Activated CD8-positive, alpha-beta T cell treated with anti-CD3 and anti-CD28 coated beads for 36 hours (primary cell): Measurements from ENCODE around the gene RSBN1L. TPM values are rescaled to one million over a fixed set of nuclear protein-coding genes. Genes with fewer than 3 reads are reported as not detected.
A peak's percentile ranks its signal among the peaks of the same experiment; 100 is the strongest.

Experiments used
- ATAC-seq: fragments of 200-7000 bp; cut with Tn5 transposase; one replicate; pipeline ENCODE4 v1.10.0; 2021; ENCODE audit warnings: mild to moderate bottlenecking, moderate library complexity
- CTCF ChIA-PET: fragments of 350-600 bp; sonication (Branson Sonifier 250); formaldehyde crosslinking; loops from one replicate; lab custom pipeline; 2021; ENCODE audit warnings: antibody characterized with exemption; lab: Charles Lee
- POLR2A ChIA-PET: fragments of 350-600 bp; sonication (Branson Sonifier 250); formaldehyde crosslinking; loops from one replicate; lab custom pipeline; 2021; ENCODE audit warnings: antibody characterized with exemption; lab: Charles Lee
- DNase-seq: peaks from one replicate; pipeline ENCODE4 v3.0.0-alpha.2; 2020
- H3K27ac Mint-ChIP-seq: one replicate; pipeline ENCODE4 v1.8.0; 2021; ENCODE audit warnings: mild to moderate bottlenecking, mixed read lengths
- H3K27me3 Mint-ChIP-seq: one replicate; pipeline ENCODE4 v1.8.0; 2021; ENCODE audit warnings: mixed read lengths
- H3K36me3 Mint-ChIP-seq: one replicate; pipeline ENCODE4 v1.8.0; 2021; ENCODE audit warnings: low read depth, mixed read lengths
- H3K4me1 Mint-ChIP-seq: one replicate; pipeline ENCODE4 v1.8.0; 2021; ENCODE audit warnings: low read depth, mixed read lengths
- H3K4me3 Mint-ChIP-seq: one replicate; pipeline ENCODE4 v1.8.0; 2021; ENCODE audit warnings: mild to moderate bottlenecking, moderate library complexity, mixed read lengths
- H3K9me3 Mint-ChIP-seq: one replicate; pipeline ENCODE4 v1.8.0; 2021; ENCODE audit warnings: mixed read lengths
- CTCF ChIP-seq: fragments of 200-600 bp; IDR thresholded peaks from one replicate; pipeline ENCODE4 v1.8.0; 2022; ENCODE audit warnings: antibody characterized with exemption, mild to moderate bottlenecking
- intact Hi-C: fragments of 100-400 bp; cut with micrococcal nuclease; formaldehyde crosslinking; loops from one replicate; pipeline ENCODE4 v1.10.0; 2022
- total RNA-seq, 2 experiments: library from RNA; stranded (reverse); gene quantifications; one replicate each; pipeline ENCODE4 v1.2.3, GENCODE V29; 2021

RSBN1L gene
- total RNA-seq, 2 experiments from 2014 or later = 16.5 to 21.9 TPM

- Mint-ChIP-seq H3K36me3 (peaks cover 27% of the 10 kb centered on the region), H3K27ac (no peak overlapping the region), H3K4me3 (no peak overlapping the region), H3K27me3 (no peaks in the 10 kb centered on the region), H3K4me1 (peaks cover 51% of the 10 kb centered on the region), H3K9me3 (peaks cover 17% of the 10 kb centered on the region)
- ATAC-seq = no peak
- POLR2A ChIA-PET = no interaction called here
- CTCF ChIA-PET = interaction anchor here (1.3 kb wide), 1 partner anchor 176 kb away, joined by 5 read pairs; no protein-coding TSS in a partner anchor
- DNase-seq = no peak
- intact Hi-C loops = no loop called here
- TF ChIP-seq CTCF = no peak
These were observed 131.7 kb downstream of the RSBN1L start for GRCh38 chr7:77827999-77828398.

- H3K27ac Mint-ChIP-seq = no peak overlapping the region
- TF ChIP-seq CTCF = no peak
- peaks cover under 1% of the 10 kb centered on the region for H3K9me3 Mint-ChIP-seq
- H3K4me3 Mint-ChIP-seq = no peak overlapping the region
- H3K36me3 Mint-ChIP-seq = peaks cover 9% of the 10 kb centered on the region
- H3K4me1 Mint-ChIP-seq = peaks cover 48% of the 10 kb centered on the region
- ATAC-seq (no peak), DNase-seq (no peak)
- intact Hi-C loops = no loop called here
- no peaks in the 10 kb centered on the region for H3K27me3 Mint-ChIP-seq
- CTCF ChIA-PET = interaction anchor here (0.6 kb wide), 1 partner anchor 32 kb away, joined by 4 read pairs; no protein-coding TSS in a partner anchor
- POLR2A ChIA-PET = no interaction called here
These were observed 134.5 kb downstream of the RSBN1L start for GRCh38 chr7:77830649-77831355.

GRCh38 chr7:77831481-77831880 is 135.2 kb downstream of the RSBN1L start:
- no peak for TF ChIP-seq CTCF
- Mint-ChIP-seq H3K36me3 (peaks cover 11% of the 10 kb centered on the region), H3K4me1 (peaks cover 44% of the 10 kb centered on the region), H3K27ac (no peak overlapping the region), H3K9me3 (no peaks in the 10 kb centered on the region), H3K27me3 (no peaks in the 10 kb centered on the region), H3K4me3 (no peak overlapping the region)
- ChIA-PET CTCF (interaction anchor here (0.6 kb wide), 1 partner anchor 32 kb away, joined by 4 read pairs; no protein-coding TSS in a partner anchor), POLR2A (no interaction called here)
- DNase-seq (peak; percentile 24), ATAC-seq (peak; percentile 56)
- intact Hi-C loops = no loop called here

- ChIA-PET POLR2A (no interaction called here), CTCF (interaction anchor here (0.6 kb wide), 1 partner anchor 57 kb away, joined by 3 read pairs; no protein-coding TSS in a partner anchor)
- H3K4me3 Mint-ChIP-seq = no peak overlapping the region
- no peaks in the 10 kb centered on the region for H3K9me3 Mint-ChIP-seq
- H3K27me3 Mint-ChIP-seq = no peaks in the 10 kb centered on the region
- intact Hi-C loops = no loop called here
- TF ChIP-seq CTCF = no peak
- no peak overlapping the region for H3K27ac Mint-ChIP-seq
- H3K4me1 Mint-ChIP-seq = peaks cover 39% of the 10 kb centered on the region
- H3K36me3 Mint-ChIP-seq = peaks cover 10% of the 10 kb centered on the region
- DNase-seq (no peak), ATAC-seq (no peak)
These were observed 135.7 kb downstream of the RSBN1L start for GRCh38 chr7:77831953-77832352.

Other genes starting within 250 kb of the RSBN1L start
- 10 to 100 TPM in 1 of 2 experiments, 1 to 10 TPM in 1; 8.1 to 10.0 TPM for gene PTPN12, start 159.2 kb upstream of the RSBN1L start, total RNA-seq
- gene TMEM60, start 102.0 kb downstream of the RSBN1L start, total RNA-seq = 1 to 10 TPM; 8.1 to 8.6 TPM
- 10 to 100 TPM; 25.2 to 25.4 TPM for gene PHTF2, start 102.3 kb downstream of the RSBN1L start, total RNA-seq